GM21515 (cell line): ENCODE measurements around the gene AAGAB.
"Not testable (repeated sequence)": the region's sequence is repeated elsewhere in the genome, so short reads cannot be mapped to it uniquely, and the experiment has no call there.

Experiments
- ATAC-seq: cut with Tn5 transposase; IDR thresholded peaks from one replicate; pipeline ENCODE4 v1.9.1; 2021; ENCODE audit not compliant: unreplicated experiment

The AAGAB gene, protein sequence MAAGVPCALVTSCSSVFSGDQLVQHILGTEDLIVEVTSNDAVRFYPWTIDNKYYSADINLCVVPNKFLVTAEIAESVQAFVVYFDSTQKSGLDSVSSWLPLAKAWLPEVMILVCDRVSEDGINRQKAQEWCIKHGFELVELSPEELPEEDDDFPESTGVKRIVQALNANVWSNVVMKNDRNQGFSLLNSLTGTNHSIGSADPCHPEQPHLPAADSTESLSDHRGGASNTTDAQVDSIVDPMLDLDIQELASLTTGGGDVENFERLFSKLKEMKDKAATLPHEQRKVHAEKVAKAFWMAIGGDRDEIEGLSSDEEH

DNA sequence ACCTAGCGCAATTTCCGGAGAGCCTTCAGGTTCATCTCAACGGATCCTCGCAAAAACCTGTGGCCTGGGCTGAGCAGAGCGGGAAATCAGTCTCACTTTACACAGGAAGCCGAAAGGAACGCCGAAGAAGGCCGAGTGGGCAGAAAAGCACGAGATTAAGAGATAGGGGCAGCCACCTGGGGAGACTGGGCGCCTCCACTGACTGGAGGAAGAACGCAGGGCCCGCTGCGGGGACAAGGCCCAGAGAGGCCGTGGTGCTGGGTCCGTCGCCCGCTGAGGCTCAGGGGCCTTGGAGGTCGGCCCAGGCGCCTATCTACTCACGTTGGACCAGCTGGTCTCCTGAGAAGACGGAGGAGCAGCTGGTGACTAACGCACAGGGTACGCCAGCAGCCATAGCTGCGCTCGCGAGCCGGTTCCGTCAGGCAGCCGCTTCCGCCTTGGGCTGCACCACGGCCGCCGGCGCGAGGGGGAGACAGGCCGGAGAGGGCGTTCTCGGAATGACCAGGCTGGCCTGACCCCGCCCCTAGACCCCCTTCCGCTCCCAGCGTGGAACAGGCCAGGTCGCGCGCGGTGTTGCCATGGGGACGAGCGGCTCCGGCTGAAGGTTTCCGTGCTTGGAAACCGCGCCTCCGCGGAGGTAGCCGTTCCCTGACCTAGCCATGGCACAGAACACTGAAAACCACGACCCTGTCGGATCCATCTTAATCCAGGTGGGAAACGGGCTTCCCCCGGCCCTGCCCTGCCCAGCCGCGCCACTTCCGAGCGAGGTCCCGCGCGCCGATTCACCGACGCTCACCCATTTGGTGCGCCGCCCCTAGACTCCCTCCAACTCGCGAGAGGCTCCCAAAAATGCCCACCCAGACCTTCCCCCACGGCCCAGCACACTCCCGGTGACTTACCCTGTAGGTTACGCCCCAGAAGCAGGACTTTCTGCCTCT lies at the start of gene AAGAB, which contains the start of gene IQCH:
AAGAB (minus strand) TSS at position 424 of the 938 bp plus-strand sequence; CDS start at position 394, 30 bp downstream.
IQCH (plus strand) TSS at position 549 of the 938 bp plus-strand sequence; CDS start at position 660, 111 bp downstream.
- peak; percentile 93 for ATAC-seq

DNA sequence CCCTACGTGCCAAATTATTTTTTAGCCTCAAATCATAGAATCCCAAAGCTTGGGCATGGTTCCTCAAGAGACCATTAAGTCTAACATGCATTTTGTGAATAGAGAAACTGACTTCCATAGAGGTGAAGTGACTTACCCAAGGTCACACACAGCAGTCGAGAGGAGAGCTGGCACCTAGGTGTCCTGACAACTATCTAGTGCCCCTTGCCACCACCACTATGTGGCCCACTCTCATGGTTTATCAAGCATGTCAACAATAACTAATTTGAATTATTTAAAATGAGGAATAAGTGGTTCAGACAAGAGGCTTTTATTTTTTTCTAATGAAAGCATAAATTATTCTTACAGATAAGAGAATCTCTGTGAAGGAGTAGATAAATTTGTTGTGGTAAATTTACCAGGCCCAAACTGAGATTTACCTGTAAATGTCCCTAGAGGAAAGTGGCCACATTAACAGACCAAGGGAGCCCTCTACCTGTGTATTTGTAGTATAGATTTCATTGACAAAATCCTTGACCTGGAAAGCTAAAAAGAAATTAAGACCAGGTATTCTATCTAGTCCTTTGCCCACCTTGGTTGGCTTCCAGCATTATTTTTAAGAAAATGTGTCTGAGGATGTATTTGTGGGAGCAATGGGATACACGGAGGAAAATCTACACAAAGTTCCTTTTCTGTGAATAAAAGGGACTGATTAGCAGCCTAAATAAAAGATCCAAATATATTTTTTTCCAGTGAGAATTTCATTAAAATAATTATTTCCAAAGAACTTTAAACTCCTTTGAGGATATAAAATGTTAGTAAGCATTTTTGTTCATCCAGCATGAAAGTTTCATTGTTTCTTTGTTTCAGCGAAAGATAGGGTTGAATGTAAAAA lies 49.3 kb upstream of the AAGAB start:
- ATAC-seq, result no peak

DNA sequence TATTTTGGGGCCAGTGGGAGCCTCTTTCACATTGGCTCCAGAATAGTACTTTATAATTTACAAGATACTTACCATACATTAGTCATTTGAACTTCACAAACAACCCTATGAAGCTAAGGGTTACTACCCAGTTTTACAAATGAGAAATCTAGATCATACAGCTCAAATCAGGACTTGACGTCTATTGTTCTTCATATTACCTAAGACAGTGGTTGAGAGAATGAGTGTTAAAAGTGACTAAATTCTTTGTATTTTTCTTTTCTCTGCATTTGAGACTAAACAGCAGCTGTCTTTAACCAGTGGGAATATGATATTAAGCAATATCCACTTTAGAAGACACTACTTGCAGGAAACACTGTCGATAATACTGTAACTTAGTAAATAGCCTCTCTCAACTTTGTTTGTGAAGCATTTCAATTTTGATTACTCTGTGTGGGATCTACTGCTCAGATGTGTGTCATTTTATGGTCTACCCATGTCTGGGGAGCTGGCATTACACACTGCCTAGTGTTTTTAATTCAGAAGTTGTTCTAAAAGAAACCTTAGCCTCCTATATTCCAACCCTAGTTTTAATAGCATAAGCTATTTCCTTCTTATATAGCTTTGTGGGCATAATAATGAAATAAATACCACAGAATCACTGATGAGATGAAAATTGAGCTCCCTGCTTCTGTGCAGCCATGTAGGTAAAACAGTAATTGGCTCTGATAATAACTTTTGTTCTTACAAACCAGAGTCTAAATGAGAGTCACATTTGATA lies 46.0 kb upstream of the AAGAB start:
- ATAC-seq, result no peak

DNA sequence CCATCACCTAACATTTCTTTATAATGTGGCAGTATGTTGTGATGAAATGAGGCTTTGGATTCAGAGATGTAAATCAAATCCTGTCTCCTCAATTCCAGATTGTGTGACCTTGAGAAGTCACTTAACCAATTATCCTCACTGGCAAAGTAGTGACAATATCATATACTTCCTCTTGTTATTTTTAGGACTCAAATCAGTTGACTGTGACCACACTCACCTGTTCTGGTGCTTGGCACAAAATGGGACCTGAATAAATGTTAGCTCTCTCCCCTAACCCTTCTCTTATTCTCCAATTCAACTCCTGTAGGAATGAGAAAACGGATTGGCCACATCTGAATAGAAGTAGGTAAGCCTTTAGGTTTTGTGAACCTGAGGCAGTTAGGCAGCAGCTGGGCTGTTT lies 42.2 kb upstream of the AAGAB start:
- no peak for ATAC-seq

DNA sequence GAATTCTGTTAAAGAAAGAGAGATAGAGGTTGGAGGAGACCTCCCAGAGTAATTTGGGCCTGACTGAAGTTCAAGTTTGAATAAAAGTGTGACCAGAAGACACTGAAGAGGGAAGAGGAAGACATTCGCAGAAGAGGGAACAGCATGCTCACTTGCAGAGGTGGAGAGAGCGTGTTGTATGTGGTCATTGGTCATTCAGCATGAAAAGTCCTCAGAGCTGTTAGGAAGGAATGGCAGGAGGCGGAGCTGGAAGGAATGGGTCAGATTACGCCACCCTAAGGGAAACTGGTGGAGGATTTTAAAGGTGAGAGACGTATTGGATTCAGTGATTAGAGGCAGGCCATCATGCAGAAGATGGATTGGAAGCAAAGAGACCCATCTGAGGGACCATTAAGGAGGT lies 41.7 kb upstream of the AAGAB start:
- ATAC-seq, result no peak

DNA sequence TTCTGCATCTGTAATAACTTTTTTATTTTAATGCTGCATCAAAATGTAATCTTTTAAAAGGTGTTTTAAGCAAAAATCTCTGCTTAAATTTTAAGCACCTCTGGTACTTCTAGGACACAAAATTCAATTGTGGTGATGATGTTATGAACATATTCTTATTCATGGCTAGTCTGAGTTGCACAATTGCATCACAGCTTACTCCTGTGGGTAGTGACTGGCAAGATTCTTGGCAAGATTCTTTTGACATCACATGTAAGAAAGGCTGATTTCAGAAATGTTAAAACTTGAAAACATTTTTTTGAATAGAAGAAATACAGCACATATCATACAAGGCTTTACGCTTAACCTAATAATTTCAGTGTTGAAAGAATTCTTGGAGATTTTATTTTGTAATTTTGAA lies 35.9 kb upstream of the AAGAB start:
- no peak for ATAC-seq

DNA sequence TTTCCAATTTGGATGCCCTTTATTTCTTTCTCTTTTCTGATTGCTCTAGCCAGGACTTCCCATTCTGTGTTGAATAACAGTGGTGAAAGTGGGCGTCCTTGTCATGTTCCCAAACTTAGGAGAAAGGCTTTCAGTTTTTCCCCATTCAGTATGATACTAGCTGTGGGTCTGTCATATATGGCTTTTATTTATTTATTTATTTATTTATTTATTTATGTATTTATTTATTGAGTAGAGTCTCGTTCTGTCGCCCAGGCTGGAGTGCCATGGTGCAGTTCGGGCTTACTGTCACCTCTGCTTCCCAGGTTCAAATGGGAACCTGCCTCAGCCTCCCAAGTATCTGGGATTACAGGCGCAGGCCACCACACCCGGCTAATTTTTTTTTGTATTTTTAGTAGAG lies 31.9 kb upstream of the AAGAB start:
- not testable (repeated sequence) for ATAC-seq

DNA sequence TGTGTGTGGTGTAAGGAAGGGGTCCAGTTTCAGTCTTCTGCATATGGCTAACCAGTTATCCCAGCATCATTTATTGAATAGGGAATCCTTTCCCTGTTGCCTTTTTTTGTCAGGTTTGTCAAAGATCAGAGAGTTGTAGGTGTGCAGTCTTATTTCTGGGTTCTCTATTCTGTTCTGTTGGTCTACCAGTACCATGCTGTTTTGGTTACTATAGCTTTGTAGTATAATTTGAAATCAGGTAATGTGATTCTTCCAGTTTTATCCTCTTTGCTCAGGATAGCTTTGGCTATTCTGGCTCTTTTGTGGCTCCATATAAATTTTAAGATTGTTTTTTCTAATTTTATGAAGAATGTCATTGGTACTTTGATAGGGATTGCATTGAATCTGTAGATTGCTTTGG lies 31.2 kb upstream of the AAGAB start:
- ATAC-seq, result not testable (repeated sequence)

DNA sequence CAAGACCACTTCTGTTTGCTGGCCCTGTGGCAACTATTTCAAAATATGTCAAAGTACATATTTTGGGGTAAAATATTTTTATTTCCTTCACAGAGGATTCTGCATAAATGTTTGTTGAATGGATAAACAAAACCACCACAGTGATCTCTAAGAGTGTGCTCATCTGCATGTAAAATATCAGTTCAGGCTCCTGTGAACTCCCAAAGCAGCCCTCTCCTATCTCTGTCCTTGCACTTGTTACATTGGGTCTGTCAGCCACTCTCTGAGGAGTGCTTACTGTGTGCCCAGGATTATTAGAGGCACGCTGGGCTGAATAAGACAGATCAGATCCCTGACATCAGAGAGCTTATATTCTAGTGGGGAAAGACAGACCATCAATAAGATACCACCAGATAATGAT lies 27.3 kb upstream of the AAGAB start:
- no peak for ATAC-seq

DNA sequence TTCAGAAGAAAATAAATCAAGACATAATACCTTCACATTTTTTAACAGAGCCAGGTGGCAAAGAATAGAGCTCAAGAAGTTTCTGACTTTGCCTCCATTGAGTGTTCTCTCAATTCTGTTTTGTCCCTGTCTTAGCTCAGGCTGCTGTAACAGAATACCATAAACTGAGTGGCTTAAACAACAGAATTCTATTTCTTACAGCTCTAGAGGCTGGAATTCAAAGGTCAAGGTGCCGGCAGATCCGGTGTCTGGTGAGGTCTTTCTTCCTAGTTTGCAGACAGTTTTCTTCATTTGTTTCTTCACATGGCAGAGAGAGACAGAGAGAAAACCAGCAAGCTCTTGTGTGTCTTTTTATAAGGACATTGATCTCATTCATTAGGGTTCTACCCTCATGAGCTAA lies 25.8 kb upstream of the AAGAB start:
- ATAC-seq, result no peak

DNA sequence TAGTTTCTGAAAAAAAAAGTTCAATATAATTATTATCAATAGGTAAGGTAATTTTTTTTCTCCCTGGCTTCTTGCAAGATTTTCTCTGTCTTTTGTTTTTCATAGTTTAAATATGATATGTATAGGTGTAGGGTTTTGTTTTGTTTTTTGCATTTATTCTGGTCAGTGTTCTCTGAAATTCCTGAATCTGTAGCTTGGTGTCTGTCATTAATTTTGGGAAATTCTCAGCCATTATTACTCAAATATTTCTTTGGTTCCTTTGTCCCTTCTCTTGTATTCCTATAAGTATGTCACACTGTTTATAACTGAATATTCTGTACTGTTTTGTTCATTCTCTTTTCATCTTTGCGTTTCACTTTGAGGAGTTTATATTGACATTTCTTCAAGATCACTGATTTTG lies 22.2 kb upstream of the AAGAB start:
- ATAC-seq, result no peak

DNA sequence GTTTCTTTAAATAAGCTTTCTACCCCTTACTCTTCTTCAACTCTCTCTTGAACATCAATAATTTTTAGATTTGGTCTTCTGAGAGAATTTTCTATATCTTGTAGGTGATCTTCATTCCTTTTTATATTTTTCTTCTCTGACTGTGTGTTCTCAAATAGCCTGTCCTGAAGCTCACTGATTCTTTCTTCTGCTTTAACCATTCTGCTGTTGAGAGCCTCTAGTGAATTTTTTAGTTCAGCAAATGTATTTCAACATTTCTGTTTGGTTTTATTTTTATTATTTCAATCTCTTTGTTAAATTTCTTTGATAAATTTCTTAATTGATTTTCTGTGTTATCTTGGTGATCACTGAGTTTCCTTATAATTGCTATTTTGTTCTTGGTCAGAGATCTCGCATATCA lies 19.8 kb upstream of the AAGAB start:
- no peak for ATAC-seq

DNA sequence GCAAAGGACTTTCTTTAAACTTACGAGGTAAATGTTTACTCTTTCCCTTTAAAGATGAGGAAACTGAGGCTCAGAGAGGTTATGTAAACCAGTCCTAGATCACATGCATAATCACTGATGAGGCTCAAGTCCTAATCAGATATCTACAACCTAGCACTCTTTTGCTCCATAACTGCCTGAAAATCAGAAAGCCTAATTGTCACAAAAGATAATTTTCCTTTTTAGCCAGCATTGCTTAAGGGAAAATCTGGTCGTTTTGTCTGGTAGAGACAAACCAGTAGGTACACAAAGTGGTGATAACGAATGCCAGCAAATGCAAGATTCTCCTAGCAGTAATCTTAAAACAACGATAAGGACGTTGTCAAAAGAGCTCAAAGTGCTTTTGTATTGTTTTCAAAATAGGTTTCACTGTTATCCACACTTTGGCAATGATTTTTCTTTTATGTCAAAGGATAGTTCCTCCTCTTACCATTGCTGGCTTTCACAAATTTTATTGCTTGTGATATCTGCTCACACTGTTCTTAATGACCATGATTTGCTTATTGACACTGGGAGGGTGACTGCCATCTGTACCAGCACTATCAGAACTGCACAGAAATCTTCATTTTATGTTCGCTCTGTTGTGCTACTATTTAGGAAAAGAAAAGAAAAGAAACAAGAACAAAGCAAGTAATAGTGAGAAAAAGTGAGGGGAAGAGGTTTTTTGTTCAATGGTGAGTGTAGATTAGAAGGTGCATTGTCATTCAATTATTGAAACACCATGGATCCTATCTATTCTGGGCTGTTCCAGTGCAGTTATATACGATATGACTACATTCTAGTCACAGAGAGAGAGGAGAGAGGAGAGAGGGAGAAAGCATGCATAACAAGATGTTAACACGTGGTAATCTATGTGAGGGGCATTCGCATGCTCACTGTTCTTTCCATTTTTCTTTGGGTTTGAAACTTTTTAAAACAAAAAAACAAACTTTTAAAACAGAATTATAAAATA lies 13.8 kb upstream of the AAGAB start:
- ATAC-seq, result no peak

DNA sequence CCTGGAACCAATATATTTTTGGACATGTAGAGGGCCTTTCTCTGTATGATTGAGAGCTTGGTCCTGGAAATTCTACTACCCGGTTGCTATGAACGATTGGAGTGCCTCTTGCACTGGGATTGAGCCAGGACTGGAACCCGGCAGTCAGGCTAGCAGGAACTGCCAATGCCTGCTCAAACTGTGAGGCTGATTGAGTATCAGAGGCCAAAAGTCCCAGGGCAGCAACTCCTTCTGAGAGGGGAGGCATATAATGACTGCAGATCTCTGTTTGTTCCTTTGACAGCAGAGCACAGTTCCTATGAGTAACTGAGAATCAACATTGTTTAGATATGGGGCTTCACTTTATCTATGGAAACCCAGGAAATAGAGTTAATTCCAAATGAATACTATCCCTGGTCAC lies 13.0 kb upstream of the AAGAB start:
- no peak for ATAC-seq

DNA sequence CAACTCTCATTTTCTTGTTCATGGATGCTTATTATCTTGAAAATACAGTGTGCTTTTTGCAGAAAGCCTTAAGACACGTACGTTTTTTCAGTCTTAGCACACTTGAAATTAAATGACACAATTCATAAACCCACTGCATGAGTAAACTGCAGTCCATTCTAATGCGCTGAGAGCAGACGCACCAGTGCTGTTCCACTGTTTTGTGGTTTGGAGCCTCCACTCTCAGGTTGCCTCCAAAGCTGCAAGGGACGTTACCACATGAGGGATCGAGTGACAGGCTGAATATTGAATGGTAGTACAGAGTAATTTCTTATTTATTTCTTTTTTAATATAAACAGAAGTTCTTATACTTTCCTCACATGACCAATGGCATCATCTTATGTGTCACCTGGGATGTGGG lies 12.4 kb upstream of the AAGAB start:
- no peak for ATAC-seq

DNA sequence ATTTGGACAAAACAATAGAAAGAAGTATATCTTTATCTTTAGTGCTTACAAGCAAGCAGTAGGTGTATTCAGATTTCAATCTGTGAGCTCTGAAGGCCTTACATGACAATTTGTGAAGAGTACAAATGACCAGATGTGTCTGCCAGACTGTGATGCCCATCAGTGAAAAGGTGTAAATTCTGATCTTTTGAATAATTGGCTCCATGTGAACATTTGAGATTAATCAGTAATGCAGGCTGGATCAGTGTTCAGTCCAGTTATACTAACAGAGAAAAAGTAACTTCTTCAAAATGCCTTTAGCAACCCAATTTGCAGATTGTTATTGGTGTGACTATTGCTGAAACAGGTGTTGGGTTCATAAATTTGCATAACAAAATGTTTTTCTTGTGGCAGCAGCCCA lies 5.3 kb upstream of the AAGAB start:
- no peak for ATAC-seq

DNA sequence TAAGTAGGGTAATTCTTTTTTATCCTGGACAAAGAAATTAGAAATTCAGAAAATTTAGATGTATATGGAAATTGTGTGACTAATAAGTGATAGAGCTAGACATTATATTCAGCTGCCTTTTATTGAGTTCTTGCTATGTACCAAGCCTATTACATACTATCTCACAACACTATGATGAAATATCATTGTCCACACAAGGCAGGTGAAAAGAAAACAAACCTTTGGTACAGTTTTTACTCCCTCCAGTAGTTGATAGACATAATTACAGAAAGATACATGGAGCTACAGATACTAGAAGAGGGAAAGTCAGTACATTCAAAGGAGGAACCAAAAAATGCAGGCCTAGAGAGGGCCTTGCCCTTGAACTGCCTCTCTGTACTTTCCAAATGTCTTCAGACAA lies 4.9 kb upstream of the AAGAB start:
- ATAC-seq, result no peak

DNA sequence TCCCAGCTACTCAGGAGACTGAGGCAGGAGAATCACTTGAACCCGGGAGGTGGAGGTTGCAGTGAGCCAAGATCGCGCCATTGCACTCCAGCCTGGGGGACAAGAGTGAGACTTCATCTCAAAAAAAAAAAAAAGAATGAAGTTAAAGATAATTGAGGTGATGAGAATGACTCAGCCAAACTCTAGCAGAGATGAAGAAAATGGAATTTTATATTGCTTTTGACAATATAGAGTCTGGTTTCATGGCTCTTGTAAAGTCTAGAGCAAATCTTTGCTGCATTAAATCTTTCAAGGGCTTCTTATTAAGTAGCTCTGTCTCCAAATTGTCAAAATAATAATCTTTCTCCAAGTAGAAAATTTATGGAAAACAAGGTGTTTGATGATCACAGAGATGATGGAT lies 4.0 kb upstream of the AAGAB start:
- not testable (repeated sequence) for ATAC-seq

DNA sequence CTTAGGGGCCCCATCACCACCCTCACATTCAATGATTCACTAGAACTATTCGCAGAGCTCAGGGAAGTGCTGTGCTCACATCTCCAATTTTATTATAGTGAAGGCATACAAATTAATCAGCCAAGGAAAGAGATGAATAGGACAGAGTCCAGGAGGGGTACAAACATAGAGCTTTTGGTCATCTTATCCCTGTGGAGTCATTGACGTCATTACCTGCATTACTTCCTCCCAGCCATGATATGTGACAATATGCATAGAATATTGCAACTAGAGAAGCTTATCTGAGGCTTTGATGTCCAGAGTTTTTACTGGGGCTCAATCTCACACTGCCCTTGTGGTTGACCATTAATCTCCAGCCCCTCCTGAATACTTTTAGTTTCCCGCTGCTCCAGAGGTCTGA lies 1.6 kb upstream of the AAGAB start:
- ATAC-seq, result no peak
